Effector memory CD4-positive, alpha-beta T cell (primary cell): ENCODE measurements around the gene TPO.

Experiments
- DNase-seq, 3 donors: peaks; one replicate each; pipeline ENCODE4 v3.0.0-alpha.2; 2020
- H3K27ac ChIP-seq: 2 replicates; pipeline ENCODE4 v1.7.0; 2013; ENCODE audit warnings: mild to moderate bottlenecking, low read length, moderate library complexity; ENCODE audit not compliant: insufficient read depth, poor library complexity, severe bottlenecking
- H3K27me3 ChIP-seq: replicated peaks from 2 replicates; pipeline ENCODE4 v1.7.0; 2013; ENCODE audit warnings: mild to moderate bottlenecking, low read length; ENCODE audit not compliant: insufficient read depth, control insufficient read depth, poor library complexity, severe bottlenecking
- H3K36me3 ChIP-seq: 2 replicates; pipeline ENCODE4 v1.7.0; 2013; ENCODE audit warnings: mild to moderate bottlenecking, low read length, moderate library complexity; ENCODE audit not compliant: control insufficient read depth, insufficient read depth
- H3K4me1 ChIP-seq: 2 replicates; pipeline ENCODE4 v1.7.0; 2013; ENCODE audit warnings: low read length, mild to moderate bottlenecking; ENCODE audit not compliant: control insufficient read depth, insufficient read depth, poor library complexity, severe bottlenecking
- H3K4me3 ChIP-seq: 2 replicates; pipeline ENCODE4 v1.7.0; 2013; ENCODE audit warnings: low read length, low read depth, mild to moderate bottlenecking; ENCODE audit not compliant: insufficient read depth, poor library complexity, severe bottlenecking
- H3K9me3 ChIP-seq: 2 replicates; pipeline ENCODE4 v1.7.0; 2013; ENCODE audit warnings: mild to moderate bottlenecking, low read length, moderate library complexity; ENCODE audit not compliant: control insufficient read depth
- total RNA-seq, 3 donors: gene quantifications; one replicate each; lab custom pipeline; 2026; lab: John Stamatoyannopoulos, UW

Gene TPO
- total RNA-seq, result 0.97 to 1.6 (median 1.1) reads per million in 3 donors

- Histone ChIP-seq H3K4me3 (no peak within 1 kb of the TSS), H3K9me3 (no peaks in the 10 kb centered on the region), H3K27ac (no peak within 1 kb of the TSS), H3K36me3 (no peaks in the 10 kb centered on the region), H3K4me1 (no peaks in the 10 kb centered on the region), H3K27me3 (no peaks in the 10 kb centered on the region)
- no peak for DNase-seq
Measured at GRCh38 chr2:1413156-1413710, at the start of gene TPO. Gene TPO, plus strand, starts transcription at chr2:1413463. Its CDS starts 946 bp downstream, at chr2:1414409.

- no peak for DNase-seq
- H3K36me3 ChIP-seq, result no peaks in the 10 kb centered on the region
- H3K27ac ChIP-seq, result no peak overlapping the region
- no peaks in the 10 kb centered on the region for H3K27me3 ChIP-seq
- no peak overlapping the region for H3K4me3 ChIP-seq
- H3K9me3 ChIP-seq, result no peaks in the 10 kb centered on the region
- no peaks in the 10 kb centered on the region for H3K4me1 ChIP-seq
Measured at GRCh38 chr2:1366546-1367134, 46.6 kb upstream of the TPO start.

- DNase-seq, result no peak
- H3K27me3 ChIP-seq, result no peaks in the 10 kb centered on the region
Measured at GRCh38 chr2:1367601-1368000, 45.7 kb upstream of the TPO start.

GRCh38 chr2:1369905-1370304 lies 43.4 kb upstream of the TPO start:
- no peak for DNase-seq
- Histone ChIP-seq H3K27me3 (no peaks in the 10 kb centered on the region), H3K36me3 (no peaks in the 10 kb centered on the region), H3K4me1 (no peaks in the 10 kb centered on the region), H3K4me3 (no peak overlapping the region), H3K27ac (no peak overlapping the region), H3K9me3 (no peaks in the 10 kb centered on the region)

More at GRCh38 chr2:1367601-1368000, 45.7 kb upstream of the TPO start:
- H3K36me3 ChIP-seq, result no peaks in the 10 kb centered on the region
- no peak overlapping the region for H3K27ac ChIP-seq
- H3K4me3 ChIP-seq, result no peak overlapping the region
- H3K4me1 ChIP-seq, result no peaks in the 10 kb centered on the region
- H3K9me3 ChIP-seq, result no peaks in the 10 kb centered on the region

- H3K4me3 ChIP-seq, result no peak overlapping the region
- no peaks in the 10 kb centered on the region for H3K27me3 ChIP-seq
- no peaks in the 10 kb centered on the region for H3K36me3 ChIP-seq
- DNase-seq, result no peak
- no peaks in the 10 kb centered on the region for H3K9me3 ChIP-seq
- no peaks in the 10 kb centered on the region for H3K4me1 ChIP-seq
- H3K27ac ChIP-seq, result no peak overlapping the region
Measured at GRCh38 chr2:1370461-1370860, 42.8 kb upstream of the TPO start.

GRCh38 chr2:1371082-1371481 lies 42.2 kb upstream of the TPO start:
- H3K4me3 ChIP-seq, result no peak overlapping the region
- H3K9me3 ChIP-seq, result no peaks in the 10 kb centered on the region
- DNase-seq, result no peak
- no peaks in the 10 kb centered on the region for H3K27me3 ChIP-seq
- H3K36me3 ChIP-seq, result no peaks in the 10 kb centered on the region
- no peaks in the 10 kb centered on the region for H3K4me1 ChIP-seq
- H3K27ac ChIP-seq, result no peak overlapping the region

GRCh38 chr2:1373830-1374229 lies 39.4 kb upstream of the TPO start:
- Histone ChIP-seq H3K4me1 (no peaks in the 10 kb centered on the region), H3K27me3 (no peaks in the 10 kb centered on the region)
- DNase-seq, result no peak

GRCh38 chr2:1374287-1374686 lies 39.0 kb upstream of the TPO start:
- Histone ChIP-seq H3K36me3 (no peaks in the 10 kb centered on the region), H3K27ac (no peak overlapping the region), H3K4me3 (no peak overlapping the region), H3K27me3 (no peaks in the 10 kb centered on the region), H3K9me3 (no peaks in the 10 kb centered on the region), H3K4me1 (no peaks in the 10 kb centered on the region)
- DNase-seq, result no peak

More at GRCh38 chr2:1373830-1374229, 39.4 kb upstream of the TPO start:
- Histone ChIP-seq H3K4me3 (no peak overlapping the region), H3K36me3 (no peaks in the 10 kb centered on the region), H3K27ac (no peak overlapping the region), H3K9me3 (no peaks in the 10 kb centered on the region)

GRCh38 chr2:1375794-1376193 lies 37.5 kb upstream of the TPO start:
- Histone ChIP-seq H3K4me1 (no peaks in the 10 kb centered on the region), H3K9me3 (no peaks in the 10 kb centered on the region), H3K36me3 (no peaks in the 10 kb centered on the region), H3K27me3 (no peaks in the 10 kb centered on the region), H3K4me3 (no peak overlapping the region), H3K27ac (no peak overlapping the region)
- no peak for DNase-seq

GRCh38 chr2:1377473-1377872 lies 35.8 kb upstream of the TPO start:
- Histone ChIP-seq H3K27ac (no peak overlapping the region), H3K36me3 (no peaks in the 10 kb centered on the region), H3K4me1 (no peaks in the 10 kb centered on the region), H3K27me3 (no peaks in the 10 kb centered on the region), H3K9me3 (no peaks in the 10 kb centered on the region), H3K4me3 (no peak overlapping the region)
- no peak for DNase-seq
